Subcutaneous abdominal adipose tissue (tissue), 5 donors: Measurements from ENCODE around the gene USF2.

Source experiments
- H3K27ac ChIP-seq: one replicate; pipeline ENCODE4 v1.7.0; 2013; ENCODE audit warnings: low read depth, mild to moderate bottlenecking, inconsistent platforms, low read length, moderate library complexity
- H3K27me3 ChIP-seq, 5 donors: one replicate each; pipeline ENCODE4 v1.7.0; 2013; ENCODE audit warnings: low read length in 5 of 5, inconsistent platforms in 1 of 5; ENCODE audit not compliant: control insufficient read depth in 5 of 5, insufficient read depth in 4 of 5
- H3K36me3 ChIP-seq, 5 donors: one replicate each; pipeline ENCODE4 v1.7.0; 2013; ENCODE audit warnings: low read length in 5 of 5; ENCODE audit not compliant: control insufficient read depth in 5 of 5, insufficient read depth in 5 of 5
- H3K4me1 ChIP-seq, 5 donors: one replicate each; pipeline ENCODE4 v1.7.0; 2013; ENCODE audit warnings: low read length in 5 of 5, mild to moderate bottlenecking in 3 of 5, moderate library complexity in 1 of 5; ENCODE audit not compliant: control insufficient read depth in 5 of 5, insufficient read depth in 5 of 5
- H3K4me3 ChIP-seq, 5 donors: one replicate each; pipeline ENCODE4 v1.7.0; 2013; ENCODE audit warnings: low read length in 5 of 5, low read depth in 1 of 5
- H3K9ac ChIP-seq, 5 donors: one replicate each; pipeline ENCODE4 v1.7.0; 2013; ENCODE audit warnings: low read length in 5 of 5, mild to moderate bottlenecking in 4 of 5, moderate library complexity in 3 of 5
- H3K9me3 ChIP-seq, 5 donors: one replicate each; pipeline ENCODE4 v1.7.0; 2013; ENCODE audit warnings: low read length in 5 of 5; ENCODE audit not compliant: control insufficient read depth in 5 of 5
- donor health status: healthy.
- donor health status: healthy.
- donor health status: healthy.
- donor health status: healthy.
- donor health status: healthy.

The USF2 gene

GRCh38 chr19:35298561-35298972 is 29.8 kb downstream of the USF2 start:
- Histone ChIP-seq H3K9ac (no peak overlapping the region), H3K4me1 (peaks cover 0 to 3% (median 0%) of the 10 kb centered on the region in 5 donors), H3K36me3 (no peaks in the 10 kb centered on the region), H3K27me3 (peaks cover 0 to 37% (median 33%) of the 10 kb centered on the region in 5 donors), H3K27ac (no peak overlapping the region), H3K9me3 (no peaks in the 10 kb centered on the region), H3K4me3 (no peak overlapping the region)

GRCh38 chr19:35299523-35300338 is 31.0 kb downstream of the USF2 start:
- peaks cover 0 to 3% (median 0%) of the 10 kb centered on the region in 5 donors for H3K4me1 ChIP-seq
- H3K9me3 ChIP-seq = no peaks in the 10 kb centered on the region
- H3K9ac ChIP-seq = no peak overlapping the region
- H3K27me3 ChIP-seq = peaks cover 0 to 34% (median 24%) of the 10 kb centered on the region in 5 donors
- no peak overlapping the region for H3K4me3 ChIP-seq
- H3K36me3 ChIP-seq = no peaks in the 10 kb centered on the region
- no peak overlapping the region for H3K27ac ChIP-seq

GRCh38 chr19:35300339-35300649 is 31.5 kb downstream of the USF2 start:
- no peaks in the 10 kb centered on the region for H3K36me3 ChIP-seq
- H3K9ac ChIP-seq = no peak overlapping the region
- no peak overlapping the region for H3K4me3 ChIP-seq
- peaks cover 0 to 34% (median 24%) of the 10 kb centered on the region in 5 donors for H3K27me3 ChIP-seq
- H3K9me3 ChIP-seq = no peaks in the 10 kb centered on the region
- H3K4me1 ChIP-seq = peaks cover 0 to 3% (median 0%) of the 10 kb centered on the region in 5 donors
- H3K27ac ChIP-seq = no peak overlapping the region

- Histone ChIP-seq H3K4me3 (no peak overlapping the region), H3K27me3 (peaks cover 0 to 35% (median 19%) of the 10 kb centered on the region in 5 donors), H3K9ac (no peak overlapping the region), H3K36me3 (no peaks in the 10 kb centered on the region), H3K4me1 (peaks cover 0 to 3% (median 0%) of the 10 kb centered on the region in 5 donors), H3K9me3 (no peaks in the 10 kb centered on the region), H3K27ac (no peak overlapping the region)
These were observed 33.2 kb downstream of the USF2 start for GRCh38 chr19:35301961-35302360.

GRCh38 chr19:35302446-35302845 is 33.7 kb downstream of the USF2 start:
- Histone ChIP-seq H3K9ac (no peak overlapping the region), H3K27me3 (peaks cover 0 to 36% (median 17%) of the 10 kb centered on the region in 5 donors), H3K36me3 (no peaks in the 10 kb centered on the region), H3K27ac (no peak overlapping the region), H3K4me1 (peaks cover 0 to 3% (median 0%) of the 10 kb centered on the region in 5 donors), H3K9me3 (no peaks in the 10 kb centered on the region), H3K4me3 (no peak overlapping the region)

GRCh38 chr19:35303357-35303915 is 34.7 kb downstream of the USF2 start:
- H3K36me3 ChIP-seq = no peaks in the 10 kb centered on the region
- peaks cover 5 to 27% (median 11%) of the 10 kb centered on the region in 5 donors for H3K27me3 ChIP-seq
- H3K27ac ChIP-seq = no peak overlapping the region
- H3K4me1 ChIP-seq = peaks cover 0 to 3% (median 0%) of the 10 kb centered on the region in 5 donors
- no peaks in the 10 kb centered on the region for H3K9me3 ChIP-seq
- no peak overlapping the region for H3K9ac ChIP-seq
- H3K4me3 ChIP-seq = no peak overlapping the region

GRCh38 chr19:35304036-35304435 is 35.3 kb downstream of the USF2 start:
- Histone ChIP-seq H3K27me3 (peaks cover 5 to 24% (median 11%) of the 10 kb centered on the region in 5 donors), H3K9ac (no peak overlapping the region), H3K9me3 (no peaks in the 10 kb centered on the region), H3K4me1 (peaks cover 0 to 3% (median 0%) of the 10 kb centered on the region in 5 donors), H3K27ac (no peak overlapping the region), H3K4me3 (no peak overlapping the region), H3K36me3 (no peaks in the 10 kb centered on the region)

- H3K4me3 ChIP-seq = no peak overlapping the region
- peaks cover 0 to 7% (median 0%) of the 10 kb centered on the region in 5 donors for H3K4me1 ChIP-seq
- no peaks in the 10 kb centered on the region for H3K36me3 ChIP-seq
- no peak overlapping the region for H3K9ac ChIP-seq
- peaks cover 5 to 27% (median 9%) of the 10 kb centered on the region in 5 donors for H3K27me3 ChIP-seq
- H3K27ac ChIP-seq = no peak overlapping the region
- H3K9me3 ChIP-seq = no peaks in the 10 kb centered on the region
These were observed 36.4 kb downstream of the USF2 start for GRCh38 chr19:35305181-35305580.

- Histone ChIP-seq H3K4me1 (peaks cover 0 to 7% (median 0%) of the 10 kb centered on the region in 5 donors), H3K9me3 (no peaks in the 10 kb centered on the region), H3K36me3 (no peaks in the 10 kb centered on the region), H3K27me3 (peaks cover 2 to 23% (median 5%) of the 10 kb centered on the region in 5 donors), H3K4me3 (no peak overlapping the region), H3K9ac (no peak overlapping the region), H3K27ac (no peak overlapping the region)
These were observed 37.9 kb downstream of the USF2 start for GRCh38 chr19:35306473-35307246.

- no peaks in the 10 kb centered on the region for H3K9me3 ChIP-seq
- no peak overlapping the region for H3K9ac ChIP-seq
- H3K27me3 ChIP-seq = peaks cover 2 to 17% (median 5%) of the 10 kb centered on the region in 5 donors
- no peak overlapping the region for H3K27ac ChIP-seq
- H3K36me3 ChIP-seq = no peaks in the 10 kb centered on the region
- H3K4me1 ChIP-seq = peaks cover 0 to 7% (median 0%) of the 10 kb centered on the region in 5 donors
- no peak overlapping the region for H3K4me3 ChIP-seq
These were observed 39.2 kb downstream of the USF2 start for GRCh38 chr19:35307931-35308330.
